ENCODE data around the gene CPLX4. TPM values are rescaled to one million over a fixed set of nuclear protein-coding genes. Genes with fewer than 3 reads are reported as not detected.

Gene CPLX4
- total and polyA plus RNA-seq, 2 donors, result 0.05 TPM

GRCh38 chr18:59269563-59270119, 48.8 kb downstream of the CPLX4 start:
- WGBS, result 10% methylated on average over 17 of the region's 17 CpGs
- Histone ChIP-seq H3K27me3 (ENCODE audit: control insufficient read depth in 2 of 2, insufficient read depth in 1 of 2, low read length in 1 of 2) (peaks cover 91 to 99% of the 10 kb centered on the region in 2 donors), H3K27ac (ENCODE audit: low read depth in 1 of 2, low read length in 1 of 2) (no peak overlapping the region), H3K9me3 (ENCODE audit: control insufficient read depth in 2 of 2, insufficient read depth in 1 of 2, low read length in 1 of 2) (no peaks in the 10 kb centered on the region), H3K4me3 (ENCODE audit: low read length in 2 of 2) (no peak overlapping the region), H3K4me1 (ENCODE audit: control insufficient read depth in 2 of 2, insufficient read depth in 2 of 2, low read length in 2 of 2) (peaks cover 0 to 2% of the 10 kb centered on the region in 2 donors), H3K36me3 (ENCODE audit: control insufficient read depth in 2 of 2, insufficient read depth in 2 of 2, low read length in 1 of 2) (no peaks in the 10 kb centered on the region)
- no peak for DNase-seq (ENCODE audit: low read depth in 6 of 9, low spot score in 9 of 9)

GRCh38 chr18:59268721-59269562, 49.5 kb downstream of the CPLX4 start:
- Histone ChIP-seq H3K27me3 (ENCODE audit: control insufficient read depth in 2 of 2, insufficient read depth in 1 of 2, low read length in 1 of 2) (peaks cover 91 to 99% of the 10 kb centered on the region in 2 donors), H3K9me3 (ENCODE audit: control insufficient read depth in 2 of 2, insufficient read depth in 1 of 2, low read length in 1 of 2) (no peaks in the 10 kb centered on the region), H3K27ac (ENCODE audit: low read depth in 1 of 2, low read length in 1 of 2) (no peak overlapping the region), H3K4me1 (ENCODE audit: control insufficient read depth in 2 of 2, insufficient read depth in 2 of 2, low read length in 2 of 2) (peaks cover 0 to 2% of the 10 kb centered on the region in 2 donors), H3K4me3 (ENCODE audit: low read length in 2 of 2) (peak overlapping the region in 1 of 2 donors; percentile 15), H3K36me3 (ENCODE audit: control insufficient read depth in 2 of 2, insufficient read depth in 2 of 2, low read length in 1 of 2) (no peaks in the 10 kb centered on the region)
- DNase-seq (ENCODE audit: low read depth in 6 of 9, low spot score in 9 of 9), result peak in 2 of 9 donors; percentile 5 to 37
- WGBS, result 3% methylated on average over 90 of the region's 90 CpGs

- peaks cover 0 to 2% of the 10 kb centered on the region in 2 donors for H3K4me1 ChIP-seq (ENCODE audit: control insufficient read depth in 2 of 2, insufficient read depth in 2 of 2, low read length in 2 of 2)
- DNase-seq (ENCODE audit: low read depth in 6 of 9, low spot score in 9 of 9), result no peak
- no peaks in the 10 kb centered on the region for H3K9me3 ChIP-seq (ENCODE audit: control insufficient read depth in 2 of 2, insufficient read depth in 1 of 2, low read length in 1 of 2)
- H3K4me3 ChIP-seq (ENCODE audit: low read length in 2 of 2), result no peak overlapping the region
- peaks cover 91 to 99% of the 10 kb centered on the region in 2 donors for H3K27me3 ChIP-seq (ENCODE audit: control insufficient read depth in 2 of 2, insufficient read depth in 1 of 2, low read length in 1 of 2)
- WGBS, result 11% methylated on average over 28 of the region's 28 CpGs
- H3K36me3 ChIP-seq (ENCODE audit: control insufficient read depth in 2 of 2, insufficient read depth in 2 of 2, low read length in 1 of 2), result no peaks in the 10 kb centered on the region
- H3K27ac ChIP-seq (ENCODE audit: low read depth in 1 of 2, low read length in 1 of 2), result no peak overlapping the region
Measured at GRCh38 chr18:59268127-59268720, 50.2 kb downstream of the CPLX4 start.

- H3K4me1 ChIP-seq (ENCODE audit: control insufficient read depth in 2 of 2, insufficient read depth in 2 of 2, low read length in 2 of 2), result peaks cover 0 to 2% of the 10 kb centered on the region in 2 donors
Measured at GRCh38 chr18:59267503-59268126, 50.8 kb downstream of the CPLX4 start.

GRCh38 chr18:59266886-59267502, 51.5 kb downstream of the CPLX4 start:
- peaks cover 81 to 93% of the 10 kb centered on the region in 2 donors for H3K27me3 ChIP-seq (ENCODE audit: control insufficient read depth in 2 of 2, insufficient read depth in 1 of 2, low read length in 1 of 2)
- WGBS, result 11% methylated on average over 10 of the region's 10 CpGs

More at GRCh38 chr18:59267503-59268126, 50.8 kb downstream of the CPLX4 start:
- no peak for DNase-seq (ENCODE audit: low read depth in 6 of 9, low spot score in 9 of 9)
- WGBS, result 4% methylated on average over 41 of the region's 41 CpGs
- Histone ChIP-seq H3K36me3 (ENCODE audit: control insufficient read depth in 2 of 2, insufficient read depth in 2 of 2, low read length in 1 of 2) (no peaks in the 10 kb centered on the region), H3K4me3 (ENCODE audit: low read length in 2 of 2) (no peak overlapping the region), H3K9me3 (ENCODE audit: control insufficient read depth in 2 of 2, insufficient read depth in 1 of 2, low read length in 1 of 2) (no peaks in the 10 kb centered on the region), H3K27me3 (ENCODE audit: control insufficient read depth in 2 of 2, insufficient read depth in 1 of 2, low read length in 1 of 2) (peaks cover 87 to 99% of the 10 kb centered on the region in 2 donors), H3K27ac (ENCODE audit: low read depth in 1 of 2, low read length in 1 of 2) (no peak overlapping the region)

GRCh38 chr18:59266459-59266858, 52.0 kb downstream of the CPLX4 start:
- Histone ChIP-seq H3K36me3 (ENCODE audit: control insufficient read depth in 2 of 2, insufficient read depth in 2 of 2, low read length in 1 of 2) (no peaks in the 10 kb centered on the region), H3K27me3 (ENCODE audit: control insufficient read depth in 2 of 2, insufficient read depth in 1 of 2, low read length in 1 of 2) (peaks cover 77 to 87% of the 10 kb centered on the region in 2 donors)
- WGBS, result 25% methylated on average over 1 of the region's 1 CpG

More at GRCh38 chr18:59266886-59267502, 51.5 kb downstream of the CPLX4 start:
- no peak overlapping the region for H3K27ac ChIP-seq (ENCODE audit: low read depth in 1 of 2, low read length in 1 of 2)
- no peak overlapping the region for H3K4me3 ChIP-seq (ENCODE audit: low read length in 2 of 2)
- no peaks in the 10 kb centered on the region for H3K36me3 ChIP-seq (ENCODE audit: control insufficient read depth in 2 of 2, insufficient read depth in 2 of 2, low read length in 1 of 2)
- no peaks in the 10 kb centered on the region for H3K4me1 ChIP-seq (ENCODE audit: control insufficient read depth in 2 of 2, insufficient read depth in 2 of 2, low read length in 2 of 2)
- DNase-seq (ENCODE audit: low read depth in 6 of 9, low spot score in 9 of 9), result no peak
- H3K9me3 ChIP-seq (ENCODE audit: control insufficient read depth in 2 of 2, insufficient read depth in 1 of 2, low read length in 1 of 2), result no peaks in the 10 kb centered on the region

GRCh38 chr18:59265974-59266369, 52.5 kb downstream of the CPLX4 start:
- H3K36me3 ChIP-seq (ENCODE audit: control insufficient read depth in 2 of 2, insufficient read depth in 2 of 2, low read length in 1 of 2), result no peaks in the 10 kb centered on the region
- no peak for DNase-seq (ENCODE audit: low read depth in 6 of 9, low spot score in 9 of 9)
- 13% methylated on average over 12 of the region's 12 CpGs for WGBS
- H3K4me1 ChIP-seq (ENCODE audit: control insufficient read depth in 2 of 2, insufficient read depth in 2 of 2, low read length in 2 of 2), result no peaks in the 10 kb centered on the region
- peaks cover 74 to 83% of the 10 kb centered on the region in 2 donors for H3K27me3 ChIP-seq (ENCODE audit: control insufficient read depth in 2 of 2, insufficient read depth in 1 of 2, low read length in 1 of 2)
- no peaks in the 10 kb centered on the region for H3K9me3 ChIP-seq (ENCODE audit: control insufficient read depth in 2 of 2, insufficient read depth in 1 of 2, low read length in 1 of 2)
- no peak overlapping the region for H3K27ac ChIP-seq (ENCODE audit: low read depth in 1 of 2, low read length in 1 of 2)
- H3K4me3 ChIP-seq (ENCODE audit: low read length in 2 of 2), result no peak overlapping the region

More at GRCh38 chr18:59266459-59266858, 52.0 kb downstream of the CPLX4 start:
- DNase-seq (ENCODE audit: low read depth in 6 of 9, low spot score in 9 of 9), result no peak
- H3K4me1 ChIP-seq (ENCODE audit: control insufficient read depth in 2 of 2, insufficient read depth in 2 of 2, low read length in 2 of 2), result no peaks in the 10 kb centered on the region
- H3K9me3 ChIP-seq (ENCODE audit: control insufficient read depth in 2 of 2, insufficient read depth in 1 of 2, low read length in 1 of 2), result no peaks in the 10 kb centered on the region
- no peak overlapping the region for H3K4me3 ChIP-seq (ENCODE audit: low read length in 2 of 2)
- H3K27ac ChIP-seq (ENCODE audit: low read depth in 1 of 2, low read length in 1 of 2), result no peak overlapping the region

- H3K4me3 ChIP-seq (ENCODE audit: low read length in 2 of 2), result peak overlapping the region; percentile 16 to 43
- H3K9me3 ChIP-seq (ENCODE audit: control insufficient read depth in 2 of 2, insufficient read depth in 1 of 2, low read length in 1 of 2), result no peaks in the 10 kb centered on the region
- no peaks in the 10 kb centered on the region for H3K36me3 ChIP-seq (ENCODE audit: control insufficient read depth in 2 of 2, insufficient read depth in 2 of 2, low read length in 1 of 2)
- H3K27me3 ChIP-seq (ENCODE audit: control insufficient read depth in 2 of 2, insufficient read depth in 1 of 2, low read length in 1 of 2), result peaks cover 69 to 77% of the 10 kb centered on the region in 2 donors
- DNase-seq (ENCODE audit: low read depth in 6 of 9, low spot score in 9 of 9), result peak in 1 of 9 donors; percentile 31
- no peak overlapping the region for H3K27ac ChIP-seq (ENCODE audit: low read depth in 1 of 2, low read length in 1 of 2)
- H3K4me1 ChIP-seq (ENCODE audit: control insufficient read depth in 2 of 2, insufficient read depth in 2 of 2, low read length in 2 of 2), result no peaks in the 10 kb centered on the region
- 6% methylated on average over 38 of the region's 38 CpGs for WGBS
Measured at GRCh38 chr18:59265246-59265973, 53.0 kb downstream of the CPLX4 start.

Data from thymus (tissue), 11 donors.